Measurements from ENCODE around the gene NRARP. TPM values are rescaled to one million over a fixed set of nuclear protein-coding genes. Genes with fewer than 3 reads are reported as not detected.

The NRARP gene
- total RNA-seq, 1 experiment from 2014 or later, result 23.8 TPM

GRCh38 chr9:137348769-137349470, 46.8 kb upstream of the NRARP start:
- no peak overlapping the region for H3K56ac ChIP-seq (ENCODE audit: insufficient read length, low read depth, low read length)
- no peaks in the 10 kb centered on the region for H3K27me3 ChIP-seq (ENCODE audit: insufficient read depth, low read length)
- no peak overlapping the region for H3K14ac ChIP-seq (ENCODE audit: insufficient read depth, low read length)
- H3T11ph ChIP-seq (ENCODE audit: low read length), result no peak overlapping the region
- H3K18ac ChIP-seq (ENCODE audit: insufficient read length, low read depth, low read length), result no peak overlapping the region
- H3K4me1 ChIP-seq (ENCODE audit: insufficient read depth, low read length), result no peaks in the 10 kb centered on the region
- Mint-ChIP-seq H3K36me3 (ENCODE audit: insufficient read depth in 1 of 3, low read depth in 3 of 3) (peaks cover 4 to 6% (median 5%) of the 10 kb centered on the region in 3 experiments; a peak in 5 of 7 replicates), H3K4me1 (no peaks in the 10 kb centered on the region), H3K27ac (no peak overlapping the region), H3K4me3 (no peak overlapping the region), H3K9me3 (peaks cover 33 to 61% of the 10 kb centered on the region in 2 experiments), H3K27me3 (ENCODE audit: low read depth) (peaks cover 21% of the 10 kb centered on the region)
- H3K4ac ChIP-seq (ENCODE audit: low read depth, low read length), result no peak overlapping the region
- no peak overlapping the region for H2BK5ac ChIP-seq (ENCODE audit: insufficient read length, low read length)
- no peak overlapping the region for H4K91ac ChIP-seq (ENCODE audit: insufficient read length, low read depth, low read length)
- H3K79me2 ChIP-seq (ENCODE audit: insufficient read depth, low read length), result no peaks in the 10 kb centered on the region
- H2AFZ ChIP-seq (ENCODE audit: low read length), result no peak overlapping the region
- H3K9me3 ChIP-seq (ENCODE audit: control insufficient read depth, low read depth, low read length), result peaks cover 6% of the 10 kb centered on the region
- H3K27ac ChIP-seq (ENCODE audit: insufficient read length, low read depth, low read length), result no peak overlapping the region
- H4K20me1 ChIP-seq (ENCODE audit: control insufficient read depth, insufficient read depth, insufficient read length), result no peaks in the 10 kb centered on the region
- H2BK12ac ChIP-seq (ENCODE audit: insufficient read length, low read depth, low read length), result no peak overlapping the region
- H3K4me2 ChIP-seq (ENCODE audit: insufficient read depth, insufficient read length, low read length), result no peak overlapping the region
- no peak overlapping the region for H4K5ac ChIP-seq (ENCODE audit: insufficient read length, low read depth, low read length)
- H2BK15ac ChIP-seq (ENCODE audit: low read depth, low read length), result no peak overlapping the region
- no peak overlapping the region for H4K8ac ChIP-seq (replicated peaks; ENCODE audit: insufficient read length, low read depth, low read length)
- no peaks in the 10 kb centered on the region for H3K79me1 ChIP-seq (ENCODE audit: insufficient read depth, low read depth, low read length, poor library complexity, severe bottlenecking)
- TF ChIP-seq CTCF (conservative IDR thresholded peaks at IDR 0.05), result no peak
- no peak overlapping the region for H3K23ac ChIP-seq (ENCODE audit: insufficient read length, low read depth, low read length)
- no CpG with 5 or more reads among the region's 31 CpGs for WGBS (ENCODE audit: extremely low coverage, insufficient read length, low lambda C conversion rate)
- DNase-seq, result no peak
- no peaks in the 10 kb centered on the region for H3K23me2 ChIP-seq (ENCODE audit: insufficient read length, low read depth, low read length, poor library complexity, severe bottlenecking)
- H3K9ac ChIP-seq (ENCODE audit: extremely low read depth, insufficient read length, low read length), result no peak overlapping the region
- H2AK5ac ChIP-seq (ENCODE audit: insufficient read length, low read length), result no peak overlapping the region
- no peak overlapping the region for H2BK120ac ChIP-seq (ENCODE audit: low read depth, low read length, poor library complexity, severe bottlenecking)
- H2BK20ac ChIP-seq (ENCODE audit: low read depth, low read length, poor library complexity, severe bottlenecking), result no peak overlapping the region
